DMS114 treated with DMSO at 0.1 percent for 48 hours (cell line): ENCODE results near the gene LYPD6B.

Experiments
- DNase-seq: peaks from one replicate; lab custom pipeline; 2025; ENCODE audit not compliant: unreplicated experiment; lab: John Stamatoyannopoulos, UW

Gene LYPD6B

DNA sequence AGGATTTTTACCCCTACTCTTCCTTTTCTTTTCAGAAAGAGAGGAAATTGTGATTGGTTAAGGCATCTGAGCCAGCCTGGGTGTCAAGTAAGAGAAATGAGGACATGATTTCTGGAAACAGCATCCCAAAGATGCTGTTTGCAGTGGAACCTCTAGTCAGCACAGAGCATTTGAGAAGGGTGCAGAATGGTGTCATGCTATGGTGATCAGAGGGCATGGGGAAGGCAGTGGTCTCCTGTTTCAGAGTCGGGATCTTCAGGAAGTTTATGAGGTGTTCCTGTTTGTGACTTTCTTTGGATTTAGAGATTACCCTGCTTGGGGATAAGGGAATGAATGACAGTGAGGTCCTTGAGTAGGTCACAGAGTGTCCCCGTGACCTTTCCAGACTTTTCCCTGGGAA, 117.5 kb downstream of the LYPD6B start:
- DNase-seq, result no peak

DNA sequence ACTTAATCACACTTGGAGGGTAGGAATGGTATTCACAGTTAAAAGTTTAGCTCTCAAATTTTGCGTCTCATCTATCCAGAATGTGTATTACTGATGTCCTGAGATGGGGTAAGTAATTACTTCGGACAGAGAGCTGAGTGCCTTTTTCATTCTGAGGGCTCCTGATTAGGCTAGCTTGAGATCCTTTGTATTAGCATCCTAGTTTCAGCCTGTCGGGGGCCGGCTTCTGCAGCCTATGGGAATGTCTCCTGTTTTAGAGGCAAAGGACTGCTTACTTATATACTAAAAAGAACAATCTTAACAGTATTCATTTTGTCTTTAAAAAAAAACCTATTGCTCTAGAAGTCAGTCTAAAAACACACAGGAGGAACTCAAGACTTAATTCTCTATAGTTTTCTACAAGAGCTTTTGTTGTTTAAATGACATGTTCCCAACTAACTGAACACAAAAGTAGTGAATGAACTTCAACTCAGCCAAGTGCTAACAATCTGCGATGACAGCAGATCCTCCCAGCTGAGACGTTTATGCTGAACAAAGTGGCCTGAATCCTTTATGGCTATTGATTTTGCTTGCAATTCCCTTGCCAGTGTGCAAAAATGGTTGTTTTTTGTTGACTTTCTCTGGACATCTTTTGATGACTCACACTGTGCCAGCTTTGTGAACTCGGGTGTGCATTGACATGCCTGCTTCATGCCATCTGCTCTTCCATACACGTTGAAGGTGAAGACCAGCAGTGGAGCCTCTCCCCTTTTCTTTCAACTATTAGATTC, 118.7 kb downstream of the LYPD6B start:
- DNase-seq, result no peak

DNA sequence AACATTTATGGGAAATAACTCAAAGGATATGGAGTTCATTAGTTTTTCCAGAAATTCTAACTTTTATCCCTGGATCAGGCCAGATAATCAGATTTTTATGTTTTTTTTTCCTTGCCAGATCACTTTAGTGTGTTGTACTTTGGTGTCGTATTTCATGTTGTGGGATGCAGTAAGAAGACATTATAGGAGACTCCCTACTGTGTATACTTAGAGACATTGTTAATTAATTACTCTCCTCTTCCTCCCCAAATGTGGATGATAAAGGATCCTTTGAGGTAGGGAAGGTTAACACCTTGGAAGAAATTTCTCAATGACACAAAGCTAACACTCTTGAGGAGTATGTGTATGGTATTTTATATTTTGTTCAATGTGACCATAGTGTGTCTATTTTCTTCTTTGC, 120.5 kb downstream of the LYPD6B start:
- no peak for DNase-seq

DNA sequence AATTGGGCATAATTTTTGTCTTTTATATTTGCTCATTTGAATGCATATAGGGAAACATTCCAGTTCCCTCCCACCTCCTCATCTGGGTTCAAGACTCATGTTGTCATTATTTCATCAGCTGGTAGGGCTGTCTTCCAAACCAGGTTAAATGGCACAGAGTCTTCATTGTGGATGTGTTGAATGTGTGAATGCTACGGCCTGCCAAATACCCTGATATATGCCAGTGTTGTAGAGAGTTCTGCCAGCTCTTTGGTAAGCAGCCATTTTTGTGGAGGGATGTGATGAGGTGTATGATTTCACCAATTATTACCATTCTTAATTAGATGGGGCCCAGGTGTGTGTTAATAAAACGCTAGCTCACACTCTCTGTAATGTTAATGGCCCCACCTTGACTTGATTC, 121.7 kb downstream of the LYPD6B start:
- DNase-seq, result no peak

DNA sequence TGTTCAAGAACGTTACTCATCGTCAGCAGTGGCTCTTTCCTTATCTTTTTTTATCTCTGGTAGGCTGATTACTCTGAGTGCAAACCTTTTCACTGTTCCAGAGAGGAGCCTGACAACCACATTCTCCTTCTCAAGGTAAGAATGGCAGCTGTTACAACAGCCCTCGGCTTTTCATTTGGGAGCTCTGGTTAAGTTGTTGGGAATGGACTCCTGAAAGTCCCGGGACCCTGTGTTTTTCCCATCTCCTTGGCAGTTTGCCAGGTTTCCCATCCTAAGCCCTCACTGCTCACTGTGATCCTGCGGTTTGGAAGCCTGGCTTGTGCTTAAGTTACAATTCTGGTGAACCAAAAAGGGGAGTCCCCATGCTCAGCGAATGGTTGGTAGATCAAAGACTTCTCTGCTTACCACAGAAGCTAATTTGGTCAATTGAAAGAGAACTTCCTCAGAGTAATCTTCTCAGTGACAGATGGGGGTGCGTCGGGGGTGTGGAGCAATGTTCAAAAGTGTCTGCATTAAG, 122.3 kb downstream of the LYPD6B start:
- DNase-seq, result no peak

DNA sequence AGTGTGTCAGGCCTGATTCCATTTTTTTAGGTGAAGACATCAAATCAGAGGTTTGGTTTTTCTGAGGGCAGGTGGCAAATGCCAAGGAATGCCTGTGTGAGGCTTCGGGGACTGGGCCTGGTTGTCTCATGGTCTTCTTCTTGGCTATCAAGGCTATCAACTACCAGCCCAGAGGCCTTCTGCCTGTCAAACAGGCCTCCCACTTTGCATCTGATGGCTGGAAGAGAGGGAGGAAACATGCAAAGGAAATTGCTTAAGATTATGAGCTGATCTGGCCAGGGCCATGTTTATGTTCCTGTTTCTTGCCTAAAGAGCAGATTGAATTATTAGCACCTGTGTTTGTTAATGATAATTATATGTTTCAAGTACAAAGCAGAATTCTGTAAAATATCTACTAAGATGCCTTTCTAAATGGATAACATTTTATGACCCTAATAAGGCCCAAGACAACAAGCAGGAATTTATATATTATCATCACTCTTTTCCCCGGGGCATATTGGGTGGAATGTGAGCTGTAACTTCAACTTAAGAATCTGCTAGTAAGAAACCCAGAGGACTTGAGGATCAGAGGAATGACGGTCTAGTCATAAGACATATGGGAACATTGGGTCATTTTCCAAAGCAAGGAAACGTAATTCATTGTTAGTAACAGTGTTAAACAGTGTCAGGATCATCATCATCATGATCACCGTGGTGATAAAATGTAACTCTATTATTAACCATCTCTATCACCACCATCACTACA, 123.2 kb downstream of the LYPD6B start:
- DNase-seq, result no peak

DNA sequence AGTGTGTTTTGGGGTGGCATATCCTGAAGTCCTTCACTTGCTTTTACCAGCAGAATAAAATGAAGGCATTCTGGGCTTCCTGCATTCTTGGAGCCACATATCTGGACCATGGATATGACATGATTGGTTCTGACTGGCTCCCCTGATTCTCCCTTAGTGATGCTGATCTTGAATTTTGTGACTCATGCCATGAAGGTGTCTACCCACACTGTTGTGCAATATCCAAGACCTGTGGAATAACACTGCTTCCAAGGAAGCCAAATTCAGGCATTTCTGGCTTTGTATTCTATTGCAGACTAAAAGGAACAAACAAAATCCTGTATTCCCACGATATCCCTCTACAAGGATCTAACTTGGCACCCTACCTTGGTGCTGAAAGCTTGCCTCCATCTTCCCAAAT, 125.8 kb downstream of the LYPD6B start:
- DNase-seq, result no peak

DNA sequence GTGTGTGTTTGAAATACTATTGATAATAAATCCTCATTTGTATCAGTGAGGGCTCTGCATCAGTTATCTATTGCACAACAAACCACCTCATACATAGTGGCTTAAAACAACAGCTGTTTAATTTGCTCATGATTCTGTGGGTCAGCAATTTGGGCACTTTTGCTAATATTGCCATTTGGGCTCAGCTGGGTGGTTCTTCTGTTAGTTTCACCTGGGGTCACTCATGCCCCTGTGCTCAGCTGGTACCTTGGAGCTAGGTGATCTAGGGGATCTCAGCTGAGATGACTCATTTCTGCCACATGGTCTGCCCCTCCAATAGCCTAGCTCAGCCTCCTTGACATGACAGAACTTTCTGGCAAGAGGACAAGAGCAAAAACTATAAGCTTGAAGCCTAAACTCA, 126.3 kb downstream of the LYPD6B start:
- DNase-seq, result no peak

DNA sequence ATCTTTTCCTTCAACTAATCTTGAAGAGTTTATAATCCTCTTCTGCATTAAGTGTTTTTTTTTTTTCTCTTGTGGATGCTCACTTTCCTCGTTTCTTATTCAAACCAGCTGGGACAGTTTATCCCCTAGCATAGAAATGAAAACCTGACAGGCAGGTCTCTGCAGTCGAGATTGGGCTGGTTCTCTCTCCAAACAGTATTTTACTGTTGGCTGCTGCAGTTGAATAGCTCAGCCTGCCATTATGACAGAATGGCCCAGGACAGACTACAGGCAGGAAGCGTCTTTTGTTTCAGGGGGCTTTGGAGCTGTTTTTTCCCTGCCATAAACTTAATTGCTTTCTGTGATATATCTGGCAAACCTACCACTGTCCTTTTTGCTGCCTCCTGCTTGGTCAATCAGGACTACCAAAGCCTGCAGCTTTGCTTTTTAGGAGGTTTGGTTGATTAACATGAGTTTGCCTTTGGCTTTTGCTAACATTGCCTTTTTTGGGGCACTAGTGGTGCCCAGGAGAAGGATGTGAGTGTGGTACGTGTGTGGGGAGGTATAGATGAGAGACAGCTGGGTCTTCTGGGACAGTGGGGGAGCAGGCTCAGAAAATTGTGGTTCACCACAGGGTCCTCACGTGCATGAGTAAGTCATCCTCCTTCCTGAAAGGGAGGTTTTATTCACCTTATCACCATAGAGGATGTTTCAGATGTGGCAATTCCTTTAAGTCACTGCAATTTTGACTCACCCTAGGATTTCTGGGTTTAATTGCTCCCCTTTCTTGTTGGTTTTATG, 128.7 kb downstream of the LYPD6B start:
- DNase-seq, result no peak

DNA sequence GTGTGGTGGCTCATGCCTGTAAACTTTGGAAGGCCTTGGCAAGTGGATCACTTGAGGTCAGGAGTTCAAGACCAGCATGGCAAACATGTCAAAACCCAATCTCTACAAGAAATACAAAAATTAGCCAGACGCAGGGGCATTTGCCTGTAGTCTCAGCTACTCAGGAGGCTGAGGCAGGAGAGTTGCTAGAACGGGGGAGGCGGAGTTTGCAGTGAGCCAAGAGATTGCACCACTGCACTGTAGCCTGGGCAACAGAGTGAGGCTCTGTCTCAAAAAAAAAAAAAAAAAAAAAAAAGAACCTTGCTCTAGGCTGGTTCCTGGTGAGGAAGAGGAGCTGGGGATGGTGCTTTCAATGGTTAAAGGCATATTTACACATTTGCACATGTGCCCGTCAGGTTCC, 129.4 kb downstream of the LYPD6B start:
- no peak for DNase-seq

DNA sequence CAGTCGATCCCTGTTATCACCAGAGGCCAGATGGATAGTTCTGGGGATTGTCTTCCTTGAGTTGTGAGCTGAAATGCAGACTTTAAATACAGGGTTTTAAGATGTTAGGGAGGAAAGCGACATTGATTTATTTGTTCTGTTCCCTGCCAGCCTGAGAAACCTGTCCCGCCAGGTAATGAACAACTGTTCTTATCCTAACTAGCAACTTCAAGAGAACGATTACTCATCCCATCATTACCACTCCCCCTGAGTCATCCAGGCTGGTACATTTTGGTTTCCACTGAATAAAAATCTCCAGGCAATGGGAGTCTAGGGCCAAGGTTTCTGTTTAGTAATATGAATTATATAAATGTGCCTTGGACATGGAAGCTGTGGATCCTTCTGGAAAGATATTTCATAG, 131.2 kb downstream of the LYPD6B start:
- no peak for DNase-seq

DNA sequence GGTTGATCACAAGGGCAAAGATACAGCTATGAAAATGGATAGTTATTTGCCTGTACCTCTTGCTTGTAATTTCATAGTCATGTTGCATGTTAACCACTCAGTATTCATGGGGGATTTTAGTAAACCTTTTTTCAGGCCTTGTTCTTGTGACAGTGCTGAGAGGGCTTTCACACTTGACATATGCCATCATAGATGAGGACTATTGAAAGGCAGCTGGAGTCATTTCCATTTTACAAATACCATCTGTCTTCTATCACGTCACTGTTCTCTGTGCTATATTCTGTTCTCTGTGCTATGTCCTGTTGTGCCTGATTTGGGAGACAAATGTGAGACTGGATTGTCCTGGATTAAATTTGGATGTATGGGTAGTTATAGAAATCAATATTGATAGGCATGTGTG, 131.7 kb downstream of the LYPD6B start:
- DNase-seq, result no peak

DNA sequence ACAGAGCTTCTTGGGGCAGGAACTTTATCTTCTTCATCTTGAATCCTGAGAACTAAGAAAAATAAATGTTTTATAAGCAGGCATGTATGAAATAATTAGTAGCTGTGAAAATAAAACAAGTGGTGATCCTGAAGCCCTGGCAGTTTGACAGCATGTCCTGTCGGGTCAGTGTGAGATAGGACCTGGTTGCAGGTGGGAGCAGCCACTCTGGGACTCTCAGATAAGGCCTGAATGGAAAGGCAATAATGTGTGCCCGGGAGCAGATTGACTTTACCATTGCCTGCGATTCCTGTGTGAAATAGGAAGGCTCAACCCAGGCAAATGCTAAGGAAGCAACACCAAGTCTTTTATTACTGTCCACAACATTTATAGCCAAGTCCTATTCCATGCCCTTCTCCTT, 132.4 kb downstream of the LYPD6B start:
- DNase-seq, result no peak

DNA sequence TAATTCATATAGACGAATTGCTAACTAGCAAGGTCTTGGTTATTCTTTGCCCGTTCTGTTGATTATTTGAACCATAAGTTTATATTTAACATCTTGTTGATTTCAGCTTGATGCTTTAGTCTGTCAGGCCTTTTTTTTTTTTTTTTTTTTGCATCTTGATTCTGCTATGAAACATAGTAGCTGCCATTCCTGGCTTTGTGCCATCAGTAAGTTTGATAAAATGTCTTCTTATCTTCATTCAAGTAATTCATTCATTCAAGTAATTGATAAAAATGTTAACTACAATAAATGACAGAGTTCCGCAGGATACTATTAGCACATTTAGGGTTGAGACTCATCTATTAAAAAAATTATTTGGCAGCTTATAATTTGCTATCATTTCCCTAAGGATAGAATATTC, 134.7 kb downstream of the LYPD6B start:
- no peak for DNase-seq

DNA sequence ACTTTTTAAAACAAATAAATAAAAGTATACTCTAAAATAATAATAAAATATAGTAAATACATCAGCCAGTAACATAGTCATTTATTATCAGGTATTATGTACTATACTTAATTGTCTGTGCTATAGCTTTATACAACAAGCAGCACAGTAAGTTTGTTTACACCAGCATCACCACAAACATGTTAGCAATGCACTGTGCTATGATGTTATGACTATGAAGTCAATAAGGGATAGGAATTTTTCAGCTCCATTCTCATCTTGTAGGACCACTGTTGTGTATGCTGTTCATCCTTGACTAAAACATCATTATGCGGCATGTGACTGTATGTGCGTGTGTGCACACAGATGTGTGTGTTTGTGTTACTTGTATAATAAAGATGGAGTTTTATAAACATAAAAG, 137.5 kb downstream of the LYPD6B start:
- DNase-seq, result no peak

DNA sequence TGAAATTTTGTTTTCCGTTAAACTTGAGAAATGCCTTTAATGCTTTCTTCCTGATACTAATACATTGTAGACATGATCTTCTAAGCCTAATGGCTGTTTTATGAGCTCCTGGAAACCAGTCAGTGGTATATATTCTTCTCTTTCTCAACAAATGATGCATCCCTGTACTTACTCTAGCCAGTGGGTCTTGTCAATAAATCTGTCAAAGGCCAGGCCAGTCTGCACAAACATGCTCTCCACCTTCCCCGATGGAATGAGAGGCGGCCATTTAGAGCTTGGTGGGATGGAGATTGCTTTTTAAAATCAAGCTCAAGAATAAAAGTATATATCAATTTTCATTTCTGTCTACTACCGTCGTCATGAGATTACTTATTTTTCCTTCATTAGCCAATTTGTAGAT, 140.1 kb downstream of the LYPD6B start:
- DNase-seq, result no peak

DNA sequence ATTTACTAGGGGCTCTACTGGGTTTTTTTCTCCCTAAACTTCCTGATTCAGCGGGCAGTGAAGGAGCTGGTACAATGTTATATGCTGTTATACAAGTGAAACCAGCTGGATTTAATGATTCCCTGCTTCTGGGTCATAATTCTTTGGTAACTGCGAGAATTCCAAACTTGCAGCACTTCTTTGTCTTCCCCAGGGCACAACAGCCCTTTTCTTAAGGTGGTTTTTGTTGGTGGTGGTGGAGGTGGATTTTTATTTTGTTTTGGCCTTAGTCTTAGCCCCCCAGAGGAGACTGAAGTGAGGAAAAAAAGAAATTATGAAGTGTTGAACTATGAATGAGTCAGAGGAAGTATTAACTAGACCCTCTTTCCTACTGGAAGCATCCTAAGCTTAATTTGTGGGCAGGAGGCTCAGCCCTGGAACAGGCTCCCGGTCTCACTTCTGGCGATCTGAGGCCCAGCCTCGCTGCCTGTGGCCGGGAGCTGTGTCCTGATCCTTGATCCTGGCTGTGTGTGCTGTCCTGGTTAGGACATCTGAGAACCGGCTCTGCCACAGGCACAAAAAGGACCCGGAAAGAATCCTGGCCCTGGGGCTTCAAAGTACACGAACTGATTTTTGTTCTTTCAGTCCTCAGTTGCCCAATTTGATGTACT, 141.9 kb downstream of the LYPD6B start:
- no peak for DNase-seq

DNA sequence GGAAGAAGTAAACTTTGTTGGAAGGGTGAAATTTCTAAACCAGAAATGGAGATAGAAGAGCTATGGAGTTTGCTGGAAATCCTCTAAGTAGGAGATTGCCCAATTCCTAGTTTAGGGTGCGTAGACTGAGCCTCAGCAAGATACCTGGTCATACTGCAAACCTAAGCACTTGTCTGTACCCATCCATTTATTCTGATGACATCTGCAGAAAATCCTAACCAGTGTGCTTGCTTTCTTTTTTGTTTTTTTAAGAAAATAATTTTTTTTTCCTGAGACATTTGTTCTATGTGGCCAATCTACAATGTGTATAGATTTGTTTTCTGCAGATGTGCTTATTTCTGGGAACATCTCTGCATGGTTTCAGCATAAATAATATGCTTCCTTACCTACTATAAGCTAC, 144.7 kb downstream of the LYPD6B start:
- no peak for DNase-seq

DNA sequence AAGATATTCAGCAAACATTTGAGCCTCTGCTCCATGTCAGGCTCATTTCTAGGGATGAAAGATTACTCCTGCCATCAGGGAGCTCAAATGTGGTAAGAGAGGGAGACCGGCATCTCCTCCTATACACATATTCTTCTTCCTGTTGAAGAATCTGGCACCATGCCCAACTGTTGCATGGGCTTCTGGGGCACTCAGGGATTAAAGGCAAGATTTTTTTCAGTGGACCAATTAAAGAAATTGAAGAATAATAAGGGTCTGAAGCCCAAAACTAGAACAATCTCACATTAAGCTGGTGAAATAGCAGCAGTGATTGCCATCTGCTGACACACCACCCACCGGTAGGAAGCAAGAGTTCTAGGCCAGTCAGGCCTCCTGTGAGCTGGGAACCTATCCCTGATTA, 146.5 kb downstream of the LYPD6B start:
- DNase-seq, result no peak

DNA sequence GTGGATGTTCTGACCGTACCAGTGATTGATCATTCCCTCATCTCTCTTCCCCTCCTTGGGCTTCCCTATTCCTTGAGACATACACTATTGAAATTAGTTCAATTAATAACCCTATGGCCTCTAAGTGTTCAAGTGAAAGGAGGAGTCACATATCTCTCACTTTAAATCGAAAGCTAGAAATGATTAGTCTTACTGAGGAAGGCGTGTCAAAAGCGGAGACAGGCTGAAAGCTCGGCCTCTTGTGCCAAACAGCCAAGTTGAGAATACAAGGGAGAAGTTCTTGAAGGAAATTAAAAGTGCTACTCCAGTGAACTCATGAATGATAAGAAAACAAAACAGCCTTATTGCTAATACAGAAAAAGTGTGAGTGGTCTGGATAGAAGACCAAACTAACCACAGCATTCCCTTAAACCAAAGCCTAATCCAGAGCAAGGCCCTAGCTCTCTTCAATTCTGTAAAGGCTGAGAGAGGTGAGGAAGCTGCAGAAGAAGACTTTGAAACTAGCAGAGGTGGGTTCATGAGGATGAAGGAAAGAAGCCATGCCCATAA, 147.5 kb downstream of the LYPD6B start:
- no peak for DNase-seq

DNA sequence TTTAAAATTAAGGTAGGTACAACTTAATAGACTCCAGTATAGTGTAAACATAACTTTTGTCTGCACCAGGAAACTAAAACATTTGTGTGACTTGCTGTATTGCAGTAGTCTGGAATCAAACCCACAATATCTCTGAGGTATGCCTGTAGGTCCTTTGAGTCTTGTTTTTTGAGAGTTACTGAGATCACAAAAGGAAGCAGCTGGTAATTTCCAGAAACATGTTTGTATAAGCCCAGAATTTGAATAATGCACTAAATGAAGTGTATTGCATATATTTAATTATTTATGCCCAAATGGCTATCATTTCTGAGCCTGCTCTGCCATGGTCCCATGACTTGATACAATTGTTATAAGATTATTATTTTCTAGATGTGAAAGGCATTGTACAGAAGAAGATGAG, 148.6 kb downstream of the LYPD6B start:
- DNase-seq, result no peak
